T-cell (primary cell): ENCODE results near the gene CRKL. TPM values are rescaled to one million over a fixed set of nuclear protein-coding genes. Genes with fewer than 3 reads are reported as not detected.
A peak's percentile ranks its signal among the peaks of the same experiment; 100 is the strongest.
"Not testable (repeated sequence)": the region's sequence is repeated elsewhere in the genome, so short reads cannot be mapped to it uniquely, and the experiment has no call there.

Experiments used
- ATAC-seq, 4 experiments: fragments of 200-7000 bp in 3 of 4; fragments of 150-1000 bp in 1 of 4; cut with Tn5 transposase; replicated peaks in 1 of 4; 1 replicate in 3 of 4; 2 replicates in 1 of 4; pipeline ENCODE4 v1.10.0; 2021; ENCODE audit warnings: moderate library complexity in 3 of 4, mild to moderate bottlenecking in 2 of 4, moderate number of reproducible peaks in 1 of 4
- CTCF ChIA-PET, 2 donors: fragments of 300-600 bp; sonication (Branson Sonifier 250); formaldehyde crosslinking; loops; one replicate each; lab custom pipeline; 2022; ENCODE audit warnings: antibody characterized with exemption in 2 of 2; lab: Charles Lee
- POLR2A ChIA-PET, 2 donors: fragments of 300-600 bp; sonication (Branson Sonifier 250); formaldehyde crosslinking; loops; one replicate each; lab custom pipeline; 2022; ENCODE audit warnings: antibody characterized with exemption in 2 of 2; lab: Charles Lee
- DNase-seq, 35 experiments: peaks; one replicate each; pipeline versions ENCODE4 v3.0.0 to v3.0.0-alpha.2; 2013 to 2023
- H3K27ac ChIP-seq: one replicate; pipeline ENCODE4 v1.5.1; 2013; ENCODE audit warnings: low read length
- H3K27me3 ChIP-seq, 2 experiments: replicated peaks in 1 of 2; 1 replicate in 1 of 2; 2 replicates in 1 of 2; pipeline versions ENCODE4 v1.6.1 to v1.7.0; 2013; ENCODE audit warnings: low read length in 1 of 2, mixed read lengths in 1 of 2; ENCODE audit not compliant: control insufficient read depth in 2 of 2, insufficient read depth in 2 of 2; ENCODE audit errors: extremely low read depth in 1 of 2
- H3K36me3 ChIP-seq, 2 donors: 1 replicate in 1 of 2; 2 replicates in 1 of 2; pipeline versions ENCODE4 v1.6.1 to v1.7.0; 2013; ENCODE audit warnings: low read length in 1 of 2; ENCODE audit not compliant: control insufficient read depth in 2 of 2, insufficient read depth in 1 of 2; ENCODE audit errors: extremely low read depth in 1 of 2
- H3K4me1 ChIP-seq, 2 experiments: 1 replicate in 1 of 2; 2 replicates in 1 of 2; pipeline versions ENCODE4 v1.6.1 to v1.7.0; 2013; ENCODE audit warnings: low read length in 2 of 2, mixed read lengths in 1 of 2; ENCODE audit not compliant: insufficient read depth in 2 of 2, control insufficient read depth in 1 of 2; ENCODE audit errors: extremely low read depth in 1 of 2
- H3K4me3 ChIP-seq, 2 donors: 1 replicate in 1 of 2; 2 replicates in 1 of 2; pipeline versions ENCODE4 v1.5.1 to v1.7.0; 2013; ENCODE audit warnings: mild to moderate bottlenecking in 2 of 2, low read length in 1 of 2, moderate library complexity in 1 of 2; ENCODE audit not compliant: control insufficient read depth in 1 of 2; ENCODE audit errors: extremely low read depth in 1 of 2
- H3K9me3 ChIP-seq: 2 replicates; pipeline ENCODE4 v1.7.0; 2013
- H3K27ac Mint-ChIP-seq, 2 donors: one replicate each; pipeline ENCODE4 v1.8.0; 2020 to 2021; ENCODE audit warnings: mild to moderate bottlenecking in 2 of 2, mixed read lengths in 2 of 2
- H3K27me3 Mint-ChIP-seq, 2 donors: one replicate each; pipeline ENCODE4 v1.8.0; 2021 to 2022; ENCODE audit warnings: mixed read lengths in 2 of 2
- H3K36me3 Mint-ChIP-seq: one replicate; pipeline ENCODE4 v1.8.0; 2021; ENCODE audit warnings: mixed read lengths
- H3K4me1 Mint-ChIP-seq, 3 donors: one replicate each; pipeline ENCODE4 v1.8.0; 2020 to 2022; ENCODE audit warnings: mixed read lengths in 3 of 3, mild to moderate bottlenecking in 1 of 3
- H3K4me3 Mint-ChIP-seq, 3 donors: one replicate each; pipeline ENCODE4 v1.8.0; 2020 to 2022; ENCODE audit warnings: mild to moderate bottlenecking in 3 of 3, mixed read lengths in 3 of 3, moderate library complexity in 3 of 3
- H3K9me3 Mint-ChIP-seq, 3 donors: one replicate each; pipeline ENCODE4 v1.8.0; 2020 to 2022; ENCODE audit warnings: mixed read lengths in 3 of 3
- WGBS: methylation state at CpG from one replicate; pipeline ENCODE4 v1.1.5; 2013; ENCODE audit warnings: missing lambda C conversion rate; ENCODE audit not compliant: insufficient coverage; 5-methylcytosine and 5-hydroxymethylcytosine counted together
- total RNA-seq, 35 experiments: library from RNA in 6 of 35; stranded (reverse) in 6 of 35; fragments of 120-200 nt in 1 of 35; gene quantifications; one replicate each; pipeline versions ENCODE4 v1.2.1 to v1.2.4 and lab custom pipeline; 2013 to 2026

The CRKL gene
- total RNA-seq, 5 donors from 2014 or later (not counting 1 experiment from before 2014, with no cell fraction given), result 41.7 to 87.7 (median 85.4) TPM

- Mint-ChIP-seq H3K4me3 (peak within 1 kb of the TSS in 1 of 3 donors; percentile 49), H3K27me3 (peaks cover 8 to 11% of the 10 kb centered on the region in 2 donors), H3K36me3 (no peaks in the 10 kb centered on the region), H3K27ac (no peak within 1 kb of the TSS), H3K4me1 (peaks cover 9 to 12% (median 12%) of the 10 kb centered on the region in 3 donors), H3K9me3 (no peaks in the 10 kb centered on the region)
- CTCF ChIA-PET, result interaction anchor here in 1 of 2 donors (0.6 kb wide), 1 partner anchor 60 kb away, joined by 5 read pairs; no protein-coding TSS in a partner anchor
- H3K4me3 ChIP-seq, result no peak within 1 kb of the TSS
- ATAC-seq (no peak), DNase-seq (no peak)
- WGBS, result 89% methylated on average over 13 of the region's 22 CpGs
- H3K27ac ChIP-seq, result no peak within 1 kb of the TSS
- POLR2A ChIA-PET, result no interaction called here
- no peaks in the 10 kb centered on the region for H3K9me3 ChIP-seq
- peaks cover 2 to 37% of the 10 kb centered on the region in 2 experiments for H3K27me3 ChIP-seq
- H3K36me3 ChIP-seq, result no peaks in the 10 kb centered on the region
- H3K4me1 ChIP-seq, result peaks cover 2 to 20% of the 10 kb centered on the region in 2 experiments
These were observed 49.9 kb downstream of the CRKL start, which contains the start of gene AIFM3 for GRCh38 chr22:20966883-20967696. Gene AIFM3, plus strand, starts transcription at chr22:20967255. Its CDS starts 690 bp downstream, at chr22:20967945.

- POLR2A ChIA-PET, result no interaction called here
- ATAC-seq (no peak), DNase-seq (no peak)
- CTCF ChIA-PET, result no interaction called here
- peaks cover 8 to 11% of the 10 kb centered on the region in 2 donors for H3K27me3 Mint-ChIP-seq
- no peak overlapping the region for H3K27ac Mint-ChIP-seq
- 87% methylated on average over 11 of the region's 19 CpGs for whole genome bisulfite sequencing
- H3K9me3 ChIP-seq, result no peaks in the 10 kb centered on the region
- peaks cover 2 to 20% of the 10 kb centered on the region in 2 experiments for H3K4me1 ChIP-seq
- peaks cover 9 to 12% (median 11%) of the 10 kb centered on the region in 3 donors for H3K4me1 Mint-ChIP-seq
- H3K4me3 ChIP-seq, result no peak overlapping the region
- H3K27ac ChIP-seq, result no peak overlapping the region
- peaks cover 2 to 31% of the 10 kb centered on the region in 2 experiments for H3K27me3 ChIP-seq
- H3K36me3 ChIP-seq, result no peaks in the 10 kb centered on the region
- H3K36me3 Mint-ChIP-seq, result no peaks in the 10 kb centered on the region
- H3K9me3 Mint-ChIP-seq, result no peaks in the 10 kb centered on the region
- H3K4me3 Mint-ChIP-seq, result no peak overlapping the region
These were observed 50.5 kb downstream of the CRKL start for GRCh38 chr22:20967697-20968211.

DNA sequence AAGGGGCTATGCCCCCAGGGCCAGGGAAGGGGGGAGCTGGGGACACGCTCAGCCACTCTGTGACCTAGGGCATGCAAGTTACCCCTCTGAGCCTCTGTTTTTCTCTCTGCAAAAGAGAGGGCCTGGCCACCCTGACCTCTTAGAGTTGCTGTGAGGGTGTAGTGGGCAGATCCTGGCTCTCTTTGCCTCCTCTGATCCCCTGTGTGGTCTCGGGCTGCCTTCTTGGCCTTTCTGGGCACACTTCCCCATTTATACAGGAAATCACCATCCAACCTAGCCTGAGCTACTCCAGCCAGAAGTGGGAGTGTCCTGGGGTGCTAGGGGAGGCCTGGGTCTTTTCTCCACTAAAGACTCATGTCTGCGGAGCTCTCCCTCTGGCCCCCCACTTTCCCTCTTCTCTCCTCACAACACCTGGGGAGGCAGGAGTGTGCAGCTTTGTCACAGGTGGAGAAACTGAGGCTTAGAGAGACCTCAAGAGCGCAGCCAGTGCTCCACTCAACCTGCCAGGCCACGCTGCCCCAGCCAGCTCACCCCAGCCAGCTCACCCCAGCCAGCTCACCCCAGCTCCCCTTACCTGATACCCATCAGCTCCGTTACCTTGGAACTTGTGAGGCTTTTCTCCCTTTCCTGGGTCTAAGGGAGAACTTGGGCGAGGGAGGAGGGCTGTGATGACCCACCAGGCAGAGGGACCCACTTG is 51.2 kb downstream of the CRKL start:
- POLR2A ChIA-PET, result no interaction called here
- Mint-ChIP-seq H3K27me3 (peaks cover 7 to 8% of the 10 kb centered on the region in 2 donors), H3K36me3 (no peaks in the 10 kb centered on the region), H3K9me3 (no peaks in the 10 kb centered on the region), H3K4me1 (peaks cover 9 to 12% (median 9%) of the 10 kb centered on the region in 3 donors), H3K4me3 (no peak overlapping the region), H3K27ac (no peak overlapping the region)
- ATAC-seq, result no peak
- Histone ChIP-seq H3K27me3 (peaks cover 2 to 27% of the 10 kb centered on the region in 2 experiments), H3K27ac (no peak overlapping the region), H3K36me3 (no peaks in the 10 kb centered on the region), H3K9me3 (no peaks in the 10 kb centered on the region), H3K4me1 (peaks cover 2 to 18% of the 10 kb centered on the region in 2 experiments), H3K4me3 (no peak overlapping the region)
- DNase-seq, result no peak
- CTCF ChIA-PET, result no interaction called here
- WGBS, result 100% methylated on average over 1 of the region's 7 CpGs

- ChIA-PET POLR2A (interaction anchor here in 1 of 2 donors (0.6 kb wide), 1 partner anchor 33 kb away, joined by 6 read pairs; no protein-coding TSS in a partner anchor), CTCF (no interaction called here)
- H3K4me3 Mint-ChIP-seq, result no peak overlapping the region
- ATAC-seq (no peak), DNase-seq (no peak)
- no peak overlapping the region for H3K27ac ChIP-seq
- H3K27me3 Mint-ChIP-seq, result no peaks in the 10 kb centered on the region
- H3K4me1 ChIP-seq, result no peaks in the 10 kb centered on the region
- no peak overlapping the region for H3K27ac Mint-ChIP-seq
- 85% methylated on average over 1 of the region's 4 CpGs for WGBS
- no peak overlapping the region for H3K4me3 ChIP-seq
- H3K36me3 ChIP-seq, result no peaks in the 10 kb centered on the region
- H3K4me1 Mint-ChIP-seq, result no peaks in the 10 kb centered on the region
- peaks cover 0 to 13% of the 10 kb centered on the region in 2 experiments for H3K27me3 ChIP-seq
- H3K36me3 Mint-ChIP-seq, result no peaks in the 10 kb centered on the region
- H3K9me3 Mint-ChIP-seq, result no peaks in the 10 kb centered on the region
- no peaks in the 10 kb centered on the region for H3K9me3 ChIP-seq
These were observed 53.9 kb downstream of the CRKL start for GRCh38 chr22:20970939-20971657.

GRCh38 chr22:20972014-20972694 is 54.9 kb downstream of the CRKL start:
- CTCF ChIA-PET, H3K27ac Mint-ChIP-seq, H3K9me3 Mint-ChIP-seq, POLR2A ChIA-PET, H3K36me3 ChIP-seq, H3K4me3 ChIP-seq, ATAC-seq, H3K36me3 Mint-ChIP-seq, H3K9me3 ChIP-seq, H3K4me3 Mint-ChIP-seq, H3K4me1 ChIP-seq, H3K27me3 Mint-ChIP-seq, DNase-seq, H3K4me1 Mint-ChIP-seq, H3K27ac ChIP-seq: not testable (repeated sequence)
- 80% methylated on average over 3 of the region's 11 CpGs for WGBS
- H3K27me3 ChIP-seq, result peaks cover 0 to 19% of the 10 kb centered on the region in 2 experiments
